GM18505 (cell line): Measurements from ENCODE around the gene UTP15.

Source experiments
- ATAC-seq: cut with Tn5 transposase; IDR thresholded peaks from one replicate; pipeline ENCODE4 v1.9.1; 2021; ENCODE audit not compliant: unreplicated experiment
- POLR2A ChIP-seq: IDR thresholded peaks from 4 replicates; pipeline ENCODE4 v1.6.1; 2011; ENCODE audit warnings: borderline replicate concordance; ENCODE audit not compliant: insufficient read depth, insufficient read length; ENCODE audit errors: extremely low read depth

UTP15 gene

GRCh38 chr5:73591698-73592501 lies 26.4 kb downstream of the UTP15 start:
- no peak for ATAC-seq
- TF ChIP-seq POLR2A = no peak

GRCh38 chr5:73592551-73592950 lies 27.0 kb downstream of the UTP15 start:
- no peak for ATAC-seq
- no peak for TF ChIP-seq POLR2A

- no peak for TF ChIP-seq POLR2A
- no peak for ATAC-seq
Measured at GRCh38 chr5:73596705-73597328, 31.3 kb downstream of the UTP15 start.

GRCh38 chr5:73599380-73599779 lies 33.8 kb downstream of the UTP15 start:
- TF ChIP-seq POLR2A = no peak
- no peak for ATAC-seq

DNA sequence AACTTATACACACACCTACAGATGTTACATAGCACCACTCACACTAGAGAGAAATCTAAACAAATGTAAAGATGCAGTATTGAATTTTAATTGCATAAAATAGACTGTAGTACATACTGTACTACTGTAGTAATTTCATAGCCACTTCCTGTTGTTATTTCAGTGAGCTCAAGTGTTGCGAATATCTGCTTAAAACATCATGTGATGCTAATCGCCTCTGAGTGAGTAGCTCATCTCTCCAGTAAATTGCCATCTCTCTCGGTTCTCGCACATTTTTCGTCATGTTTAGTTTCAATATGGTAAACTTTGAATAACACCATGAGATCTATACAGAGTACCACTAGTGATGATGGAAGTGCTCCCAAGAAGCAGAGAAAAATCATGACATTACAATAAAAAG lies 38.5 kb downstream of the UTP15 start:
- ATAC-seq = no peak
- no peak for TF ChIP-seq POLR2A

DNA sequence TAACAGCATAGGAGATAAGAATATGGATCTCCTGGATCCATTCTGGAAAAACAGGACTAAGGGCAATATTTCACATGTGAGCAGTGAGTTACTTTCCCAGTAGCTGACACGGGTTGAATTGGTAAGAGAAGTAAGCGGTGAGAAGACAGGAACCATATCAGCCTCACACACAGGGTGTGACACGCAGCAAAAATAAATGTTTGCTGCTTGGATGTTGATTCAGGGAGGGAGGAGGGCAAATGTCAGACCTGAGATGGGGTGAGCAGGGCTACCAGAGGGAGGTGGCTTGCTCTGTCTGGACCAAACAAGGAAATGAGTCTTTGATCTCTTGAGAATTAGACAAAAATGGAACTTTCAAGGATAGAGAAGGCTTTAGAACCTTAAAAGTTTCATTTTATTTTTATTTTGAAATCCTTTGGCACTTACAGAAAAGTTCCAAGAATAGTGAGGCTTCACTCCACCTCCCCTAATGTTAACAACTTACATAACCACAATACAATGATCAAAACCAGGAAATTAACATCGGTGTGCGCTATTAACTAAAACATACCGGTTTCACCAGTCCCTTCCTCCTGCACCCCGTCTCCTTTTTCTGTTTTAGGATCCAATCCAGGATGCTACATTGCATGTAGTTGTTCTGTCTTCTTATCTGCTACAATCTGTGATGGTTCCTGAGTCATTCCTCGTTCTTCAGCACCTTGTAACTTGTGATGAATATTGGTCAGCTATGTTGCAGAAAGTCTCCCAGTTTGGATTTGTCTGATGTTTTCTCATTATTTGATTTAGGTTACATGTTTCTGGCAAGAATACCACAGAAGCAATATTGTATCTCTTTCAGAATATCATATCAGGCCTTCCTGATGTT lies 39.9 kb downstream of the UTP15 start:
- no peak for TF ChIP-seq POLR2A
- no peak for ATAC-seq

GRCh38 chr5:73606206-73606753 lies 40.7 kb downstream of the UTP15 start:
- ATAC-seq = no peak
- TF ChIP-seq POLR2A = no peak

- ATAC-seq = no peak
- no peak for TF ChIP-seq POLR2A
Measured at GRCh38 chr5:73607228-73607627, 41.7 kb downstream of the UTP15 start.

GRCh38 chr5:73612799-73613198 lies 47.3 kb downstream of the UTP15 start:
- no peak for TF ChIP-seq POLR2A
- no peak for ATAC-seq

DNA sequence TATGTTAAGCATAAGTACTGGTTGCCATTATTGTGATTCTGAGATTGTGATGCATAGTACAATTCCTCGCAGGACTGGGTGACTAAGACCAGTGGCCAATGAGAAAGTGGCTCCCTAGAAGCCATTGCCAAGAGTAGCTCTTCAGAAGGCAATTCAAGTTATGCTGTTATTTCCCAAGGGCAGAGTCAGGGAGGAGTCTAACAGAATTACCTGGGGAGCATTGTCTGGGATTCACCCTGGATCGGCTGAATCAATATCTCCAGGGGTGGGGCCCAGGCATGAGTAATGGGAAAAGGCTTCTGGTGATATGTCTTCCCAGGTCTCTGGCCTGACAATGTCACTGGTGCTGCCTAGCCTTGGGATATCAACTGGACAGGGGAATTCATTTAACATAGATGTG lies 49.5 kb downstream of the UTP15 start:
- no peak for TF ChIP-seq POLR2A
- ATAC-seq = no peak

DNA sequence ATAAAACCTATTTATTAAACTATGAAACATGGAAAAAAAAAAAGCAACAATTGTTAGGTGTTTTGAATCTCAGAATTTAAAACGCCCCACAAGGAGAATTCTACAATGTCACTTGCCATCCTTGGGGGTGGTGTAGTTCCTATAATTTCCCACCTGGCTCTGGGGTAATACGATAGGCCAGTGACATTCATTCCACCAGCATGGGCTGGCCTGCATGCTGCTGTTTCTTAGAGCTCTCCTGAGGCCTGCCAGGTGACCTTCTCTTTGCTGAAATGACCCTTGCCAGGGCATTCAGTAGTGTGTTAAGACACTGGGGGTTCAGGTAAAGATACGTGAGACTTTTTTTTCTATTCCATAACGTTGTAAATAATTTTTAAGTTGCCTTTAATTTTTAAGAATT lies 50.4 kb downstream of the UTP15 start:
- TF ChIP-seq POLR2A = no peak
- ATAC-seq = no peak

DNA sequence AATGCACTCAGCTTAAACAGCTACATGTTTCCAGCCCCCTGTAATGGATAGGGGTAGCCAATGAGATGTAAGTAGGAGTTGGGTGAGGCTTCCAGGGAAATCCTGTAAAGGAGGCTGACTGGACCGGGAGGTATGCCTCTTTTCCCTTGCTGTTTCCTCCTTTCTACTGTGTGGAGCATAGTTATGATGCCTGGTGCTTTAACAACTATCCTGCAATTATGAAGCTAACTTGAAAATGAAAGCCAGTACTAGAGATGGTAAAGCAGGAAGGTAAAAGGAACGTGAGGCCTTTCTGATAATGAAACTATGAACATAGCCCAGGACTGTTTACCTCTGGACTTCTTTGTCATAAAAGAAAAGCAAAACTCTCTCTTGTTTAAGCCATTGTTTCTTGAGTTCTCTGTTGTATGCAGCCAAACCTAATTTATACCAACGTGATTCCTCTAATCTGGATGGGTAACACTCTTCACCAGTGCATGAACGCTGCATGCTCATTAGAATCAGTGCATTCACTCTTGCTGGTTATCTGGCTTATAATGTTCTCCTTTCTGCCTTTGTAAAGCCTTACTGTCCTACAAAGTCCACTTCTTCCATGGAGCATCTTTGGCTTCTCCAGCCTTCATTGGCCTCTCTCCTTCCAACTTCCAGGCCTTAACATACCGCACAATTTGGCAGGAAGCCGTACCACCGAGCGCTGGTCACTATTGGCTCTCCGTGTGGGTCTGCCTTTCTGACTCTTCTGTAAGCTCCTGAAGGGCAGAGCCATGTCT lies 52.2 kb downstream of the UTP15 start:
- no peak for ATAC-seq
- TF ChIP-seq POLR2A = no peak

DNA sequence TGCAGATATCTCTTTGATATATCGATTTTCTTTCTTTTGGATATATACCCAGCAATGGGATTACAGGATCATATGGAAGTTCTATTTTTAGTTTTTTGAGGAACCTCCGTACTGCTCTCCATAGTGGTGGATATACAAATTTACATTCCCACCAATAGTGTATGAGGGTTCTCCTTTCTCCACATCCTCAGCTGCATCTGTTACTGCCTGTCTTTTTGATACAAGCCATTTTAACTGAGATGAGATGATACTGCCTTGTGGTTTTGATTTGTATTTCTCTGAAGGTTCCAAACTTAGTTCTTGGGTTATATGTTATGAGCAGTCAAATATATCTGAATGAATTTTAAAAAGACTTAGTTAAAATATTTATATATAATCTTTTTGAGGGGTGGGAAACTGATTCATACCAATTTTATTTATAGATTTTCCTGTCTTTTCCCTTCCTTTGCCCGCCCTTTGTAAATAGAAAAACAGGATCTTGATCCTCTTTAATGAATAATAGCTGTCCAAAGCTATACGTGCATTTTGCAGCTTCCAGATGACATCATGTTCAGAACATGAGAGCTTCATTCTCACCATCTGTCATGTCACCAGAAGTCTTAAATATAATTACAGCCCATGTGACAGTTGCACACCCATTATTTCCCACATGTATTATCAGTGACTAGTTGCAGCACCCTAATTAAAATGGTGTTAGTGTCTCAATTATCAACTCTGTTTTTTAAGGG lies 54.2 kb downstream of the UTP15 start:
- no peak for TF ChIP-seq POLR2A
- ATAC-seq = no peak

- TF ChIP-seq POLR2A = no peak
- ATAC-seq = no peak
Measured at GRCh38 chr5:73620334-73620687, 54.8 kb downstream of the UTP15 start.
